Stomach (tissue), 9 donors: ENCODE measurements around the gene APBB3. TPM values are rescaled to one million over a fixed set of nuclear protein-coding genes. Genes with fewer than 3 reads are reported as not detected.

Experiments used
- DNase-seq, 2 donors: peaks; one replicate each; pipeline versions ENCODE4 v3.0.0 to v3.0.0-alpha.2; 2013 to 2019
- H3K27ac ChIP-seq, 5 donors: fragments of 200-600 bp in 4 of 5; sonication (generic) in 4 of 5; one replicate each; pipeline ENCODE4 v1.5.1; 2013 to 2019; ENCODE audit warnings: mild to moderate bottlenecking in 1 of 5, moderate library complexity in 1 of 5
- H3K27me3 ChIP-seq, 3 donors: fragments of 200-600 bp; sonication (generic); one replicate each; pipeline ENCODE4 v1.5.1; 2017 to 2019; ENCODE audit warnings: mixed run types in 1 of 3
- H3K36me3 ChIP-seq, 4 donors: fragments of 200-600 bp; sonication (generic); 1 replicate in 3 of 4; 2 replicates in 1 of 4; pipeline ENCODE4 v1.5.1; 2016 to 2019
- H3K4me1 ChIP-seq, 4 donors: fragments of 200-600 bp; sonication (generic); one replicate each; pipeline ENCODE4 v1.5.1; 2016 to 2019
- H3K4me3 ChIP-seq, 4 donors: fragments of 200-600 bp; sonication (generic) in 3 of 4; one replicate each; pipeline ENCODE4 v1.5.1; 2016 to 2019; ENCODE audit warnings: mild to moderate bottlenecking in 1 of 4
- H3K9me3 ChIP-seq, 4 donors: fragments of 200-600 bp; sonication (generic); one replicate each; pipeline ENCODE4 v1.5.1; 2016 to 2019
- CTCF ChIP-seq, 7 experiments: fragments of 450-650 bp in 4 of 7; fragments of 200-600 bp in 3 of 7; sonication (generic) in 3 of 7; IDR thresholded peaks; one replicate each; pipeline ENCODE4 v1.5.1; 2016 to 2019; ENCODE audit warnings: antibody characterized with exemption in 7 of 7, control low read depth in 2 of 7, mild to moderate bottlenecking in 1 of 7
- EP300 ChIP-seq: sonication (generic); formaldehyde crosslinking; IDR thresholded peaks from one replicate; pipeline ENCODE4 v1.6.1; 2017; ENCODE audit warnings: antibody characterized with exemption
- POLR2A ChIP-seq, 4 donors: fragments of 450-650 bp; IDR thresholded peaks; one replicate each; pipeline ENCODE4 v1.6.1; 2016; ENCODE audit warnings: antibody characterized with exemption in 4 of 4, control low read depth in 2 of 4, mild to moderate bottlenecking in 1 of 4, moderate library complexity in 1 of 4
- POLR2AphosphoS5 ChIP-seq, 3 donors: sonication (generic); formaldehyde crosslinking; IDR thresholded peaks; one replicate each; pipeline ENCODE4 v1.6.1; 2016; ENCODE audit warnings: antibody characterized with exemption in 3 of 3
- WGBS, 5 donors: extraction: QIAGEN DNeasy Blood & Tissue Kit in 3 of 5; methylation state at CpG; one replicate each; pipeline versions ENCODE4 v1.1.5 to v1.1.7; 2013 to 2018; 5-methylcytosine and 5-hydroxymethylcytosine counted together
- intact Hi-C: fragments of 100-400 bp; cut with DNase I; formaldehyde crosslinking; loops from one replicate; pipeline ENCODE4 v1.15.1; 2023; ENCODE audit warnings: low total_unique reads
- polyA plus RNA-seq, 3 donors: library from polyadenylated mRNA; stranded (reverse); fragments of 200-250 nt; gene quantifications; one replicate each; pipeline ENCODE4 v1.2.3, GENCODE V29; 2013
- total RNA-seq, 5 donors: library from RNA; depleted of rRNA; stranded (reverse); fragments of >200 nt; gene quantifications; one replicate each; pipeline versions ENCODE4 v1.1.0 to v1.2.3, GENCODE V29; 2014 to 2016
- donor health status: healthy with polysubstance abuse.
- donor health status: Bipolar disorder and iron deficiency.
- donor health status: healthy.

The APBB3 gene
- total and polyA plus RNA-seq, 8 donors: 5.4 to 40.8 (median 16.7) TPM

DNA sequence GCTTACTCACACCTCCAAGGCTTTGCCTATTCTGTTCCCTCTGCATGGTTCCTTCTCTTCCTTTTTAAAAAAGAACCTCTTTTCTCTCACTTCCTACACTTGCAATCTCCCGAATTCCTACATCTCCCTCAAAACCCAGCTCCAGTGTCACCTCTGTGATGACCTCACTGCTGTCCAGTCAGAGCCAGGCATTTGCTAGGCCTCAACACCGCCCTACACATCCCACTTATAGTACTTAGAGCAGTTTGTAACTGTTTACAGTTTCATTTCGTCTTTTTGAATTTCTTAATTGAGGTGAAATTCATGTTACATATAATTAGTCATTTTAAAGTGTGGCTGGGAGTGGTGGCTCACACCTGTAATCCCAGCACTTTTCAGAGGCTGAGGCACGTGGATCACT, 37.7 kb upstream of the APBB3 start:
- Histone ChIP-seq H3K27ac (peak overlapping the region in 3 of 5 donors; percentile 32 to 61 (median 44)), H3K36me3 (no peaks in the 10 kb centered on the region), H3K4me3 (no peak overlapping the region), H3K9me3 (no peaks in the 10 kb centered on the region), H3K27me3 (no peaks in the 10 kb centered on the region), H3K4me1 (no peaks in the 10 kb centered on the region)
- TF ChIP-seq POLR2A (IDR thresholded peaks at IDR 0.05): no peak
- no peak for TF ChIP-seq EP300
- TF ChIP-seq POLR2AphosphoS5 (IDR thresholded peaks at IDR 0.05): no peak
- DNase-seq: no peak
- intact Hi-C loops: no loop called here
- 68 to 81% (median 81%) methylated on average over 4 of the region's 4 CpGs for WGBS, 5 donors

DNA sequence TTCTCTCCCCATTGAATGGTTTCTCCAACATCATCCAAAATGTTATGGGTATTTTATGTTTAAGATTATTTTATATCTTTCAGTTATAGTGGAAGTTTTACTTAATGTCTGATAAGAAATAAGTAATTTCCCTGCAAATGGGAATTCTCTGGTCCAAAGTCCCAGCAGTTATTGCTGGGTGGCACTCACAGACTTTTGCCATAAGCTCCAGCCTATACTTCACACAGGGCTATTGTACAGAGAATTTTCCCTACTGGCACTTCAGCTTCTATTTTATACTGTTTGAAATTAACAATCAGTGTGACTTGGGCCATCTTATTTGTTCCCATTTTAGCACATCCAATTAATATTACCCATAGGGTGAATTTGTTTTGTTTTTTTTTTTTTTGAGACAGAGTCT, 35.7 kb upstream of the APBB3 start:
- DNase-seq: no peak
- no peak for TF ChIP-seq CTCF (IDR thresholded peaks at IDR 0.05)
- TF ChIP-seq POLR2AphosphoS5 (IDR thresholded peaks at IDR 0.05): no peak
- TF ChIP-seq EP300: no peak
- no peak for TF ChIP-seq POLR2A (IDR thresholded peaks at IDR 0.05)
- no peaks in the 10 kb centered on the region for H3K36me3 ChIP-seq
- intact Hi-C loops: no loop called here
- no peak overlapping the region for H3K27ac ChIP-seq
- H3K4me1 ChIP-seq: no peaks in the 10 kb centered on the region
- no peaks in the 10 kb centered on the region for H3K9me3 ChIP-seq
- no peaks in the 10 kb centered on the region for H3K27me3 ChIP-seq
- H3K4me3 ChIP-seq: no peak overlapping the region

DNA sequence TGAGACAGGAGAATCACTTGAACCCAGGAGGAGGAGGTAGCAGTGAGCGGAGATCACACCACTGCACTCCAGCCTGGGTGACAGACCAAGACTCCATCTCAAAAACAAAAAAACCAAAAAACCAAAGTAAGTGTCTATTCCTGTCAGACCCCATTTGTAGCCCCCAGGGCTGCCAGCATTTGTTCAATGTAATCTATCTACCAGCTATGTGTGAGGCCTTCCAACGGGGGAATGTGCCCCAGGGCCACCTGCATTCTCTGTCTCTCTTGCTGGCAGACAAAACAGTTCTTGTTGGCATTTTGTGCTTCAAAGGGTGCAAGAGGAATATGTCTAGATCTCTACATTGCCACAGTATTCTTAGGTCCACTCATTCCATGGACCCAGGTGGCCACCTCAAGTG, 34.4 kb upstream of the APBB3 start:
- TF ChIP-seq POLR2A (IDR thresholded peaks at IDR 0.05) (no peak), EP300 (no peak), POLR2AphosphoS5 (IDR thresholded peaks at IDR 0.05) (no peak), CTCF (IDR thresholded peaks at IDR 0.05) (no peak)
- Histone ChIP-seq H3K27ac (no peak overlapping the region), H3K9me3 (no peaks in the 10 kb centered on the region), H3K4me1 (no peaks in the 10 kb centered on the region), H3K27me3 (no peaks in the 10 kb centered on the region), H3K36me3 (no peaks in the 10 kb centered on the region), H3K4me3 (no peak overlapping the region)
- DNase-seq: no peak
- 55 to 92% (median 82%) methylated on average over 2 of the region's 2 CpGs for WGBS, 5 donors
- intact Hi-C loops: no loop called here

GRCh38 chr5:140596321-140596741, 31.9 kb upstream of the APBB3 start:
- no peak for DNase-seq
- intact Hi-C loops: no loop called here

More at GRCh38 chr5:140596321-140596741, 31.9 kb upstream of the APBB3 start:
- Histone ChIP-seq H3K4me1 (no peaks in the 10 kb centered on the region), H3K9me3 (no peaks in the 10 kb centered on the region), H3K27ac (peak overlapping the region in 2 of 5 donors; percentile 53 to 60), H3K4me3 (no peak overlapping the region), H3K27me3 (no peaks in the 10 kb centered on the region), H3K36me3 (no peaks in the 10 kb centered on the region)
- TF ChIP-seq CTCF (IDR thresholded peaks at IDR 0.05) (no peak), POLR2AphosphoS5 (IDR thresholded peaks at IDR 0.05) (no peak), EP300 (no peak), POLR2A (IDR thresholded peaks at IDR 0.05) (no peak)
- 31 to 74% (median 56%) methylated on average over 1 of the region's 1 CpG for WGBS, 5 donors
